HCT116 (cell line): ENCODE data around the gene SPI1. TPM values are rescaled to one million over a fixed set of nuclear protein-coding genes. Genes with fewer than 3 reads are reported as not detected.

Source experiments
- ATAC-seq: fragments of 200-7000 bp; cut with Tn5 transposase; 2 replicates; pipeline ENCODE4 v1.9.1; 2020; ENCODE audit warnings: mild to moderate bottlenecking, moderate library complexity
- BruUV-seq: library from RNA; stranded (reverse); fragments of 400-500 nt; replicated peaks from 2 replicates; lab custom pipeline; 2021; lab: Mats Ljungman, UMichigan
- CTCF ChIA-PET: fragments of 300-600 bp; sonication (Branson Sonifier 250); formaldehyde crosslinking; loops from one replicate; lab custom pipeline; 2021; ENCODE audit warnings: antibody characterized with exemption; lab: Charles Lee
- POLR2A ChIA-PET: fragments of 300-600, 350-600 bp; sonication (Branson Sonifier 250); formaldehyde crosslinking; loops from one replicate; lab custom pipeline; 2021; ENCODE audit warnings: antibody characterized with exemption; lab: Charles Lee
- RAD21 ChIA-PET, 2 experiments: fragments of 300-600 bp; sonication (Branson Sonifier 250); formaldehyde crosslinking; loops; one replicate each; lab custom pipeline; 2023; ENCODE audit warnings: low total read pairs in 2 of 2; ENCODE audit not compliant: uncharacterized antibody in 2 of 2, unreplicated experiment in 2 of 2, low non-redundant PET in 1 of 2; lab: Charles Lee
- DNase-seq: peaks from one replicate; pipeline ENCODE4 v3.0.0-alpha.2; 2010; ENCODE audit warnings: low read depth, low spot score
- H2AFZ ChIP-seq: fragments of 200-600 bp; shearing (Covaris generic), sonication (generic); 2 replicates; pipeline ENCODE4 v1.6.1; 2017; ENCODE audit warnings: low read depth, mixed run types, mixed read lengths, antibody characterized with exemption, low read length; ENCODE audit not compliant: poor library complexity, severe bottlenecking
- H3K27ac ChIP-seq: 2 replicates; pipeline ENCODE4 v1.5.1; 2012; ENCODE audit warnings: low read depth, low read length
- H3K27me3 ChIP-seq: fragments of 200-600 bp; sonication (generic); 2 replicates; pipeline ENCODE4 v1.6.1; 2016; ENCODE audit warnings: mixed run types, low read length, mixed read lengths; ENCODE audit not compliant: insufficient read depth
- H3K36me3 ChIP-seq, 2 experiments: fragments of 200-500 bp in 1 of 2; fragments of 200-600 bp in 1 of 2; sonication (Bioruptor generic) in 1 of 2; sonication (generic) in 1 of 2; 2 replicates each; pipeline versions ENCODE4 v1.5.1 to v1.6.1; 2014 to 2016; ENCODE audit warnings: low read length in 2 of 2, inconsistent platforms in 1 of 2, mixed read lengths in 1 of 2, mixed run types in 1 of 2; ENCODE audit not compliant: insufficient read depth in 2 of 2, control insufficient read depth in 1 of 2
- H3K4me1 ChIP-seq, 2 experiments: fragments of 200-600 bp in 1 of 2; sonication (generic) in 1 of 2; 2 replicates each; pipeline versions ENCODE4 v1.5.1 to v1.6.1; 2012 to 2017; ENCODE audit warnings: low read length in 2 of 2, inconsistent platforms in 1 of 2, mild to moderate bottlenecking in 1 of 2, mixed read lengths in 1 of 2, mixed run types in 1 of 2, moderate library complexity in 1 of 2; ENCODE audit not compliant: insufficient read depth in 2 of 2, control insufficient read depth in 1 of 2
- H3K4me2 ChIP-seq: fragments of 200-600 bp; sonication (generic); 2 replicates; pipeline ENCODE4 v1.6.1; 2017; ENCODE audit warnings: mixed run types, low read length, mixed read lengths
- H3K4me3 ChIP-seq, 2 experiments: fragments of 200-600 bp in 1 of 2; sonication (generic) in 1 of 2; replicated peaks in 1 of 2; 2 replicates each; pipeline ENCODE4 v1.5.1; 2011 to 2016; ENCODE audit warnings: low read length in 2 of 2, control low read depth in 1 of 2, low read depth in 1 of 2, mild to moderate bottlenecking in 1 of 2, mixed read lengths in 1 of 2, mixed run types in 1 of 2
- H3K79me2 ChIP-seq: fragments of 200-600 bp; sonication (generic); 2 replicates; pipeline ENCODE4 v1.6.1; 2017; ENCODE audit warnings: mild to moderate bottlenecking, mixed run types, low read length, moderate library complexity, mixed read lengths; ENCODE audit not compliant: insufficient read depth
- H3K9ac ChIP-seq: fragments of 200-600 bp; sonication (generic); 2 replicates; pipeline ENCODE4 v1.6.1; 2016; ENCODE audit warnings: low read length, mixed read lengths
- H3K9me2 ChIP-seq: fragments of 200-600 bp; sonication (generic), shearing (Covaris generic); 2 replicates; pipeline ENCODE4 v1.6.1; 2017; ENCODE audit warnings: mixed run types, mild to moderate bottlenecking, moderate library complexity; ENCODE audit not compliant: insufficient read depth
- H3K9me3 ChIP-seq, 2 experiments: fragments of 200-500 bp in 1 of 2; fragments of 200-600 bp in 1 of 2; sonication (Bioruptor generic) in 1 of 2; sonication (generic) in 1 of 2; 2 replicates each; pipeline ENCODE4 v1.6.1; 2014 to 2017; ENCODE audit warnings: low read length in 2 of 2, mixed read lengths in 2 of 2, inconsistent platforms in 1 of 2, low read depth in 1 of 2, mild to moderate bottlenecking in 1 of 2, mixed run types in 1 of 2, moderate library complexity in 1 of 2; ENCODE audit not compliant: control insufficient read depth in 1 of 2, insufficient read depth in 1 of 2
- H4K20me1 ChIP-seq: fragments of 200-600 bp; sonication (generic), shearing (Covaris generic); 2 replicates; pipeline ENCODE4 v1.6.1; 2017; ENCODE audit warnings: mixed run types, mild to moderate bottlenecking, moderate library complexity; ENCODE audit not compliant: insufficient read depth
- ATF3 ChIP-seq: IDR thresholded peaks from 2 replicates; pipeline ENCODE4 v1.6.1; 2012
- CBX3 ChIP-seq: IDR thresholded peaks from 2 replicates; pipeline ENCODE4 v1.6.1; 2012; ENCODE audit warnings: low read depth
- CEBPB ChIP-seq: IDR thresholded peaks from 2 replicates; pipeline ENCODE4 v1.6.1; 2012; ENCODE audit warnings: low read depth
- CTCF ChIP-seq, 3 experiments: fragments of 200-600 bp in 1 of 3; sonication (generic) in 1 of 3; IDR thresholded peaks in 2 of 3; conservative IDR thresholded peaks in 1 of 3; 2 replicates each; pipeline ENCODE4 v1.5.1; 2012 to 2017; ENCODE audit warnings: low read depth in 2 of 3, low read length in 2 of 3, antibody characterized with exemption in 1 of 3, borderline replicate concordance in 1 of 3, control low read depth in 1 of 3, mild to moderate bottlenecking in 1 of 3, mixed read lengths in 1 of 3, mixed run types in 1 of 3, moderate library complexity in 1 of 3; ENCODE audit not compliant: insufficient read depth in 1 of 3
- EZH2 ChIP-seq: fragments of 200-600 bp; sonication (generic); IDR thresholded peaks from 2 replicates; pipeline ENCODE4 v1.6.1; 2017; ENCODE audit warnings: antibody characterized with exemption, mixed run types
- FOSL1 ChIP-seq: IDR thresholded peaks from 2 replicates; pipeline ENCODE4 v1.6.1; 2012; ENCODE audit warnings: low read depth
- JUND ChIP-seq: IDR thresholded peaks from 2 replicates; pipeline ENCODE4 v1.6.1; 2012
- POLR2A ChIP-seq: IDR thresholded peaks from 2 replicates; pipeline ENCODE4 v1.7.0; 2011; ENCODE audit warnings: borderline replicate concordance; ENCODE audit not compliant: insufficient read depth, insufficient read length; ENCODE audit errors: extremely low read depth
- POLR2AphosphoS5 ChIP-seq: IDR thresholded peaks from 2 replicates; pipeline ENCODE4 v1.6.1; 2011; ENCODE audit warnings: mild to moderate bottlenecking, low read depth, low read length, moderate library complexity
- RAD21 ChIP-seq: IDR thresholded peaks from 2 replicates; pipeline ENCODE4 v1.6.1; 2012; ENCODE audit warnings: low read depth, mild to moderate bottlenecking
- SIN3A ChIP-seq: IDR thresholded peaks from 2 replicates; pipeline ENCODE4 v1.6.1; 2012; ENCODE audit warnings: low read depth
- SRF ChIP-seq: IDR thresholded peaks from 2 replicates; pipeline ENCODE4 v1.6.1; 2012; ENCODE audit warnings: low read depth
- TCF7L2 ChIP-seq: IDR thresholded peaks from 2 replicates; pipeline ENCODE4 v1.7.0; 2011; ENCODE audit warnings: borderline replicate concordance, inconsistent platforms; ENCODE audit not compliant: insufficient read depth, insufficient read length; ENCODE audit errors: extremely low read depth
- YY1 ChIP-seq: IDR thresholded peaks from 2 replicates; pipeline ENCODE4 v1.6.1; 2011; ENCODE audit warnings: low read length, low read depth, moderate library complexity, mild to moderate bottlenecking; ENCODE audit not compliant: insufficient replicate concordance; ENCODE audit errors: extremely low read depth
- ZBTB33 ChIP-seq: IDR thresholded peaks from 2 replicates; pipeline ENCODE4 v1.6.1; 2011; ENCODE audit warnings: mild to moderate bottlenecking, low read length, moderate library complexity; ENCODE audit not compliant: insufficient replicate concordance; ENCODE audit errors: extremely low read depth
- ZFX ChIP-seq: fragments of 450-650 bp; IDR thresholded peaks from 2 replicates; pipeline ENCODE4 v1.6.1; 2017
- ZNF274 ChIP-seq: fragments of 200-500 bp; sonication (Bioruptor generic); IDR thresholded peaks from 2 replicates; pipeline ENCODE4 v1.6.1; 2014; ENCODE audit warnings: mild to moderate bottlenecking, low read depth, low read length, inconsistent platforms
- intact Hi-C: fragments of 100-400 bp; cut with micrococcal nuclease; formaldehyde crosslinking; loops from 2 replicates; pipeline ENCODE4 v1.10.0; 2022
- total RNA-seq: library from RNA; stranded (reverse); gene quantifications from one replicate; pipeline ENCODE4 v1.2.1, GENCODE V29; 2021; ENCODE audit not compliant: unreplicated experiment

SPI1 gene
- total RNA-seq, 1 experiment from 2014 or later, result 0.32 TPM

GRCh38 chr11:47398551-47398950 lies 20.2 kb upstream of the SPI1 start:
- no peaks in the 10 kb centered on the region for H3K79me2 ChIP-seq
- TF ChIP-seq SIN3A, result no peak
- TF ChIP-seq ATF3, result no peak
- TF ChIP-seq ZNF274, result no peak
- no peak for TF ChIP-seq RAD21
- no peak for TF ChIP-seq ZBTB33
- TF ChIP-seq TCF7L2, result no peak
- no peak for TF ChIP-seq FOSL1
- no peak for TF ChIP-seq CBX3
- RAD21 ChIA-PET, result no interaction called here
- H3K4me3 ChIP-seq, result no peak overlapping the region
- BruUV-seq, result no TSS peak
- DNase-seq (no peak), ATAC-seq (no peak)
- no peaks in the 10 kb centered on the region for H3K9me3 ChIP-seq
- intact Hi-C loops, result no loop called here
- no peaks in the 10 kb centered on the region for H3K27me3 ChIP-seq
- H3K9me2 ChIP-seq, result no peaks in the 10 kb centered on the region
- H4K20me1 ChIP-seq, result no peaks in the 10 kb centered on the region
- no peak overlapping the region for H3K27ac ChIP-seq
- no peaks in the 10 kb centered on the region for H3K4me1 ChIP-seq
- POLR2A ChIA-PET, result no interaction called here
- H3K9ac ChIP-seq, result no peak overlapping the region
- no peak overlapping the region for H3K4me2 ChIP-seq
- CTCF ChIA-PET, result interaction anchor here (1.6 kb wide), 1 partner anchor 9 kb away, joined by 5 read pairs; no protein-coding TSS in a partner anchor
- H3K36me3 ChIP-seq, result no peaks in the 10 kb centered on the region
- H2AFZ ChIP-seq, result no peak overlapping the region

- no peak overlapping the region for H3K4me2 ChIP-seq
- TF ChIP-seq SRF, result no peak
- no peak for TF ChIP-seq ZFX
- TF ChIP-seq JUND, result no peak
- no peak for TF ChIP-seq POLR2A
- TF ChIP-seq CTCF (IDR thresholded peaks at IDR 0.05 in 2 of 3, conservative IDR thresholded peaks at IDR 0.05 in 1 of 3; ENCODE audit: borderline replicate concordance in 1 of 3, insufficient read depth in 1 of 3, low read depth in 2 of 3, low read length in 2 of 3), result no peak
- TF ChIP-seq EZH2, result no peak
- no peak for TF ChIP-seq CEBPB
- TF ChIP-seq YY1, result no peak
- no peak for TF ChIP-seq POLR2AphosphoS5
- TF ChIP-seq RAD21, result no peak
- no peak for TF ChIP-seq ZNF274
- no peaks in the 10 kb centered on the region for H4K20me1 ChIP-seq
- H3K9me2 ChIP-seq, result no peaks in the 10 kb centered on the region
- H2AFZ ChIP-seq, result no peak overlapping the region
- no peaks in the 10 kb centered on the region for H3K36me3 ChIP-seq
- no peaks in the 10 kb centered on the region for H3K9me3 ChIP-seq
- ChIA-PET POLR2A (no interaction called here), CTCF (interaction anchor here (1.6 kb wide), 1 partner anchor 9 kb away, joined by 5 read pairs; no protein-coding TSS in a partner anchor), RAD21 (no interaction called here)
- ATAC-seq (no peak), DNase-seq (no peak)
- H3K4me1 ChIP-seq, result no peaks in the 10 kb centered on the region
- no peak overlapping the region for H3K27ac ChIP-seq
- BruUV-seq, result no TSS peak
- no peak overlapping the region for H3K4me3 ChIP-seq
- intact Hi-C loops, result no loop called here
- no peaks in the 10 kb centered on the region for H3K27me3 ChIP-seq
- no peaks in the 10 kb centered on the region for H3K79me2 ChIP-seq
- no peak overlapping the region for H3K9ac ChIP-seq
Observed at GRCh38 chr11:47398011-47398410, 19.7 kb upstream of the SPI1 start.
